Nephron (organoid): ENCODE measurements around the gene LGI2.

ENCODE experiments used
- H3K27ac Mint-ChIP-seq, 3 experiments: 2 replicates each; pipeline ENCODE4 v1.8.0; 2020; ENCODE audit warnings: mixed read lengths in 3 of 3, mild to moderate bottlenecking in 2 of 3, moderate library complexity in 1 of 3
- H3K27me3 Mint-ChIP-seq: 2 replicates; pipeline ENCODE4 v1.8.0; 2021; ENCODE audit warnings: low read depth, mild to moderate bottlenecking, moderate library complexity, mixed read lengths
- H3K36me3 Mint-ChIP-seq: 2 replicates; pipeline ENCODE4 v1.8.0; 2020; ENCODE audit warnings: low read depth, mixed read lengths
- H3K4me1 Mint-ChIP-seq: 2 replicates; pipeline ENCODE4 v1.8.0; 2020; ENCODE audit warnings: mixed read lengths
- H3K4me3 Mint-ChIP-seq, 3 experiments: 2 replicates each; pipeline ENCODE4 v1.8.0; 2020; ENCODE audit warnings: mild to moderate bottlenecking in 3 of 3, mixed read lengths in 3 of 3, moderate library complexity in 2 of 3
- H3K9me3 Mint-ChIP-seq: 2 replicates; pipeline ENCODE4 v1.8.0; 2020; ENCODE audit warnings: mixed read lengths
- TF ChIP-seq, protein P1 (sequence below), 3 experiments: fragments of 200-600 bp; sonication (generic); IDR thresholded peaks; one replicate each; pipeline ENCODE4 v1.5.0; 2021; ENCODE audit warnings: antibody characterized with exemption in 3 of 3; ENCODE audit not compliant: unreplicated experiment in 3 of 3

The LGI2 gene

DNA sequence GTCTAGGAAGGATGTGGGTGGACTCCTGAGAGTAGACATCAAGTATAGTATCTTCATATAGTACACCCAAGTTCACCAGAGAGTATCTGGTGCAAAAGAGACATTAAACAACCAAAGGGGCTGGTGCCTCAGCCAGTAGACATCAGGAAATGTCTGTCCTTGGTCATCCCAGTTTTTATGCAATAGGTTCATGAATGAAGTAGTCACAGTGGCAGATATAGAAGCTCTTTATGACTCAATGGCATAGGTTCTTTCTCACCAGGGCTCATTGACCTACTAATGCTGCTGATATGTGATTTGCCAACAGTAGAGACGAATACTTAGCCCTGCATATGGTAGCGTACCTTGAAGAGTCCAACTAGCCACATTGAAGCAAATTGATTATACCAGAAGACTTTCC is 72.9 kb downstream of the LGI2 start:
- Mint-ChIP-seq H3K9me3 (peaks cover 5% of the 10 kb centered on the region), H3K4me1 (no peaks in the 10 kb centered on the region), H3K27me3 (no peaks in the 10 kb centered on the region), H3K27ac (no peak overlapping the region), H3K4me3 (no peak overlapping the region), H3K36me3 (no peaks in the 10 kb centered on the region)
- TF ChIP-seq, protein P1, sequence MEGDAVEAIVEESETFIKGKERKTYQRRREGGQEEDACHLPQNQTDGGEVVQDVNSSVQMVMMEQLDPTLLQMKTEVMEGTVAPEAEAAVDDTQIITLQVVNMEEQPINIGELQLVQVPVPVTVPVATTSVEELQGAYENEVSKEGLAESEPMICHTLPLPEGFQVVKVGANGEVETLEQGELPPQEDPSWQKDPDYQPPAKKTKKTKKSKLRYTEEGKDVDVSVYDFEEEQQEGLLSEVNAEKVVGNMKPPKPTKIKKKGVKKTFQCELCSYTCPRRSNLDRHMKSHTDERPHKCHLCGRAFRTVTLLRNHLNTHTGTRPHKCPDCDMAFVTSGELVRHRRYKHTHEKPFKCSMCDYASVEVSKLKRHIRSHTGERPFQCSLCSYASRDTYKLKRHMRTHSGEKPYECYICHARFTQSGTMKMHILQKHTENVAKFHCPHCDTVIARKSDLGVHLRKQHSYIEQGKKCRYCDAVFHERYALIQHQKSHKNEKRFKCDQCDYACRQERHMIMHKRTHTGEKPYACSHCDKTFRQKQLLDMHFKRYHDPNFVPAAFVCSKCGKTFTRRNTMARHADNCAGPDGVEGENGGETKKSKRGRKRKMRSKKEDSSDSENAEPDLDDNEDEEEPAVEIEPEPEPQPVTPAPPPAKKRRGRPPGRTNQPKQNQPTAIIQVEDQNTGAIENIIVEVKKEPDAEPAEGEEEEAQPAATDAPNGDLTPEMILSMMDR (IDR thresholded peaks at IDR 0.05; ENCODE audit: unreplicated experiment in 3 of 3) = no peak

DNA sequence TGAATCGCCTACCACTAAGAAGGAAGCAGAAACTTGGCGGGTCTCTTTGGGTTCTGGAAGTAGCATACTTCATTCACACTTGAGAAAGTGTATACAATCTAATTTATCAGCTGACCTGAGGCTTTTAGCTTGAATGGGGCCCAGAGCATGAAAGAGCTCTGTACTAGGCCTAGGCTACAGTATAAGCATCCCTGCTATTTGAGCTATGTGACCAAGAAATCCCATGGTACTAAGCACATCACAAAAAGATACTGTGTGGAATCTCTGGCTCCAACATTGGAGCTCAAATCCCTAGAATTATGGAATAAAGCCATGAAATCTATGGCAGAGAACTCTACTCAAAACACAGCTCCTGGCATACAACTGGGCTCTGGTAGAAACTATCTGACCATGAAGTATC is 74.0 kb downstream of the LGI2 start:
- H3K4me1 Mint-ChIP-seq = no peaks in the 10 kb centered on the region
- H3K27ac Mint-ChIP-seq = no peak overlapping the region
- H3K27me3 Mint-ChIP-seq = no peaks in the 10 kb centered on the region
- no peaks in the 10 kb centered on the region for H3K36me3 Mint-ChIP-seq
- TF ChIP-seq, protein P1 (IDR thresholded peaks at IDR 0.05; ENCODE audit: unreplicated experiment in 3 of 3) = no peak
- H3K9me3 Mint-ChIP-seq = peaks cover 5% of the 10 kb centered on the region
- H3K4me3 Mint-ChIP-seq = no peak overlapping the region

DNA sequence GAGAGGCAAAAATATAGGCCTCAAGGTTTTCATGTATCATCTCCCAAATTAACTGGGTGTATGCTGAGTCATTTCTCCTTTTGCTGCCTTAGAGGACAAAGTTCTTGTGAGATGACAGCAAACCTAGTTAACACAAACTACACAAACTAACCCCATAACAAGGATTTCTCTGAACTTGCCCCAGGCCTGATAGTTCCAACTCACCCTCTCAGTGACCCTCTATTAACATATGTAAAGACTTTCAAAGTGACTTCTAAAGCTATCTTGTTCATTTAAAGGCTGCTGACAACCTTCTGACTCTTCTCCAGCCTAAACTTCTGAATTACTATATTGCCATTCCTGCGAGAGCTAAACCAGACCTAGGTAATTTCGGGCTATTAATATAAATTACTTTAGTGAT is 74.7 kb downstream of the LGI2 start:
- Mint-ChIP-seq H3K4me1 (no peaks in the 10 kb centered on the region), H3K27me3 (no peaks in the 10 kb centered on the region), H3K27ac (no peak overlapping the region), H3K4me3 (no peak overlapping the region), H3K9me3 (peaks cover 5% of the 10 kb centered on the region), H3K36me3 (no peaks in the 10 kb centered on the region)
- TF ChIP-seq, protein P1 (IDR thresholded peaks at IDR 0.05; ENCODE audit: unreplicated experiment in 3 of 3) = no peak

DNA sequence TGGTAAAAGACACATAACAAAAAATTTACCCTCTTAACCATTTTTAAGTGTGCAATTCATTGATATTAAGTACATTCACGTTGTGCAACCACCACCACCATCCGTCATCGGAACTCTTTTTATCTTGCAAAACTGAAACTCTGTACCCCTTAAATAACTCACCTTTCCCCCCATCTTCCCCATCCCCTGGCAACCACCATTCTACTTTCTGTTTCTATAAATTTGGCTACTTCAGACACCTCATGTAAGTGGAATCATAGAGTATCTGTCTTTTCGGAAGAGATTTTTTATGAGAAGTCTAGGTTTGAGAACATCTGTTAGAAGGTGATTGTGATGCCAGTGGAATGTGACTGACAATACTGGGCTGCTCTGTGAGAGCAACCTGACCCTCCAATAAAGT is 78.1 kb downstream of the LGI2 start:
- H3K27ac Mint-ChIP-seq = no peak overlapping the region

DNA sequence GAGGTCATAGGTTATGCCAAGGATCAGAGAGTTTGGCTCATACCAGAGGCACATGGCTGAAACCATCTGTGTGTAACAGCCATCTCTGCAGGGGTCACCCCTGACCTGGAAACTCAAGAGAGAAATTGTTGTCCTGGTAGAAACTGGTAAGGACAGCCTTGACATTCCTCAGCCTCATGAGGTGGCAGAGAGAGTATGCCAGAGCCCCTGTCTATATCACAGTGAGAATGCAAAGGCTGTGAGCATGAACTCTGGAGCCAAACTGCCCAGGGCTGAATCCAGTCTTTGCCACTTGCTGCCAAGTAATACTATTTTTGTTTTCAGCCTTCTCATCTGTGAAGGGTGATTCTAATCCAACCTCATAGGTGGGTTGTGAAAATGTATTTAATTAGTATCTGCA is 80.8 kb downstream of the LGI2 start:
- Mint-ChIP-seq H3K27ac (no peak overlapping the region), H3K36me3 (no peaks in the 10 kb centered on the region), H3K27me3 (peaks cover 8% of the 10 kb centered on the region), H3K4me3 (no peak overlapping the region), H3K9me3 (peaks cover 5% of the 10 kb centered on the region), H3K4me1 (no peaks in the 10 kb centered on the region)
- TF ChIP-seq, protein P1 (IDR thresholded peaks at IDR 0.05; ENCODE audit: unreplicated experiment in 3 of 3) = no peak

More for the DNA sequence above, 78.1 kb downstream of the LGI2 start:
- Mint-ChIP-seq H3K36me3 (no peaks in the 10 kb centered on the region), H3K4me3 (no peak overlapping the region), H3K4me1 (no peaks in the 10 kb centered on the region), H3K27me3 (peaks cover 4% of the 10 kb centered on the region), H3K9me3 (peaks cover 5% of the 10 kb centered on the region)
- TF ChIP-seq, protein P1 (IDR thresholded peaks at IDR 0.05; ENCODE audit: unreplicated experiment in 3 of 3) = no peak
